ENCODE results near the gene ATP13A5. TPM values are rescaled to one million over a fixed set of nuclear protein-coding genes. Genes with fewer than 3 reads are reported as not detected.

Gene ATP13A5
- total and polyA plus RNA-seq, 2 of the 8 experiments (the other 6 are each of a cell fraction or from before 2014, with no cell fraction given), result not detected

GRCh38 chr3:193270451-193270850, 108.1 kb downstream of the ATP13A5 start:
- Histone ChIP-seq H2AK5ac (ENCODE audit: low read depth, low read length) (no peak overlapping the region), H3K36me3 (ENCODE audit: control insufficient read depth in 2 of 4, insufficient read depth in 4 of 4, low read length in 3 of 4) (no peaks in the 10 kb centered on the region), H2AFZ (ENCODE audit: low read length) (no peak overlapping the region), H3K4me1 (replicated peaks in 1 of 4; ENCODE audit: control insufficient read depth in 3 of 4, insufficient read depth in 4 of 4, low read length in 3 of 4) (no peaks in the 10 kb centered on the region), H4K8ac (ENCODE audit: extremely low read depth, insufficient read depth, low read length) (no peak overlapping the region), H3K23me2 (ENCODE audit: low read depth, low read length) (no peaks in the 10 kb centered on the region), H3K9ac (replicated peaks in 1 of 4; ENCODE audit: extremely low read depth in 1 of 4, low read depth in 3 of 4, low read length in 3 of 4) (no peak overlapping the region), H3K14ac (ENCODE audit: insufficient read length) (no peak overlapping the region), H3K23ac (ENCODE audit: insufficient read length) (no peak overlapping the region), H3K27me3 (replicated peaks in 1 of 4; ENCODE audit: control insufficient read depth in 3 of 4, extremely low read depth in 1 of 4, insufficient read depth in 3 of 4, low read length in 3 of 4) (no peaks in the 10 kb centered on the region), H3K56ac (replicated peaks; ENCODE audit: insufficient read length, low read depth, low read length) (no peak overlapping the region), H2BK12ac (ENCODE audit: low read depth, low read length) (no peak overlapping the region), H3K79me1 (ENCODE audit: low read depth, low read length) (no peaks in the 10 kb centered on the region), H2BK5ac (ENCODE audit: low read depth, low read length) (no peak overlapping the region), H3K4me2 (ENCODE audit: insufficient read depth in 1 of 2, low read depth in 2 of 2, low read length in 2 of 2) (no peak overlapping the region), H3K9me3 (ENCODE audit: insufficient read depth in 2 of 2, low read depth in 1 of 2, low read length in 1 of 2) (no peaks in the 10 kb centered on the region), H3K79me2 (ENCODE audit: control insufficient read depth in 1 of 2, insufficient read depth in 2 of 2, low read length in 2 of 2) (no peaks in the 10 kb centered on the region), H4K91ac (replicated peaks; ENCODE audit: insufficient read length, low read length) (no peak overlapping the region), H2BK15ac (ENCODE audit: low read length) (no peak overlapping the region), H3K27ac (ENCODE audit: low read depth, low read length) (no peak overlapping the region), H3K4me3 (ENCODE audit: extremely low read depth in 1 of 4, insufficient read depth in 2 of 4, low read depth in 3 of 4, low read length in 4 of 4) (no peak overlapping the region), H4K5ac (ENCODE audit: insufficient read length, low read depth, low read length) (no peak overlapping the region), H2BK20ac (ENCODE audit: low read length) (no peak overlapping the region), H4K20me1 (replicated peaks in 1 of 2; ENCODE audit: control insufficient read depth in 1 of 2, insufficient read depth in 2 of 2, low read length in 2 of 2) (no peaks in the 10 kb centered on the region), H3K4ac (replicated peaks; ENCODE audit: insufficient read length, low read depth, low read length) (no peak overlapping the region), H2BK120ac (replicated peaks; ENCODE audit: low read depth, low read length) (no peak overlapping the region), H3K18ac (ENCODE audit: extremely low read depth, low read length) (no peak overlapping the region)
- POLR2A ChIA-PET (ENCODE audit: partially characterized antibody), result no interaction called here
- DNase-seq (ENCODE audit: low read depth in 1 of 2, low spot score in 2 of 2) (no peak), FAIRE-seq (no peak)
- no peak for TF ChIP-seq POLR2AphosphoS5 (IDR thresholded peaks at IDR 0.05; ENCODE audit: low read depth, low read length)
- TF ChIP-seq FOSL1 (IDR thresholded peaks at IDR 0.05; ENCODE audit: insufficient read depth, low read depth, low read length), result no peak
- no peak for TF ChIP-seq SIRT6 (IDR thresholded peaks at IDR 0.05; ENCODE audit: low read length)
- TF ChIP-seq JUND (IDR thresholded peaks at IDR 0.05; ENCODE audit: low read length), result no peak
- TF ChIP-seq MAX (IDR thresholded peaks at IDR 0.05), result no peak
- no peak for TF ChIP-seq TBP (IDR thresholded peaks at IDR 0.05; ENCODE audit: low read depth, low read length)
- no peak for TF ChIP-seq NRF1 (IDR thresholded peaks at IDR 0.05; ENCODE audit: low read depth, low read length)
- TF ChIP-seq JUN (IDR thresholded peaks at IDR 0.05; ENCODE audit: low read depth, low read length), result no peak
- TF ChIP-seq GTF2F1 (IDR thresholded peaks at IDR 0.05; ENCODE audit: borderline replicate concordance, low read depth, low read length), result no peak
- no peak for TF ChIP-seq CTBP2 (IDR thresholded peaks at IDR 0.05; ENCODE audit: borderline replicate concordance, insufficient read depth, insufficient read length, low read length)
- no peak for TF ChIP-seq EGR1 (IDR thresholded peaks at IDR 0.05; ENCODE audit: borderline replicate concordance, low read depth, low read length)
- no peak for TF ChIP-seq GABPA (IDR thresholded peaks at IDR 0.05; ENCODE audit: borderline replicate concordance, insufficient read depth, low read length)
- TF ChIP-seq ATF3 (IDR thresholded peaks at IDR 0.05; ENCODE audit: insufficient read depth, low read depth, low read length), result no peak
- no peak for TF ChIP-seq HDAC2 (IDR thresholded peaks at IDR 0.05; ENCODE audit: borderline replicate concordance in 1 of 2, low read depth in 2 of 2, low read length in 2 of 2)
- 92% methylated on average over 3 of the region's 3 CpGs; no CpG with 5 or more reads in 1 of the 2 experiments for WGBS, 2 experiments (ENCODE audit: extremely low coverage in 1 of 2, insufficient coverage in 1 of 2, insufficient read length in 1 of 2, insufficient replicate concordance in 2 of 2, low coverage in 1 of 2, low lambda C conversion rate in 2 of 2, missing lambda C conversion rate in 1 of 2)
- CTCF ChIA-PET (ENCODE audit: partially characterized antibody), result interaction anchor here (1.1 kb wide), 1 partner anchor 7 kb away, joined by 4 read pairs; no protein-coding TSS in a partner anchor
